Suprapubic skin (tissue), 3 donors: ENCODE data around the gene FBXO8.

Experiments
- CTCF ChIP-seq, 2 donors: fragments of 200-600 bp in 1 of 2; fragments of 450-650 bp in 1 of 2; sonication (generic) in 1 of 2; IDR thresholded peaks; one replicate each; pipeline ENCODE4 v1.5.1; 2016 to 2019; ENCODE audit warnings: antibody characterized with exemption in 2 of 2, mild to moderate bottlenecking in 1 of 2, moderate library complexity in 1 of 2
- EP300 ChIP-seq: sonication (generic); formaldehyde crosslinking; IDR thresholded peaks from one replicate; pipeline ENCODE4 v1.6.1; 2017; ENCODE audit warnings: antibody characterized with exemption
- POLR2A ChIP-seq, 2 donors: fragments of 450-650 bp; IDR thresholded peaks; one replicate each; pipeline ENCODE4 v1.6.1; 2017; ENCODE audit warnings: antibody characterized with exemption in 2 of 2, mild to moderate bottlenecking in 2 of 2, moderate library complexity in 2 of 2

DNA sequence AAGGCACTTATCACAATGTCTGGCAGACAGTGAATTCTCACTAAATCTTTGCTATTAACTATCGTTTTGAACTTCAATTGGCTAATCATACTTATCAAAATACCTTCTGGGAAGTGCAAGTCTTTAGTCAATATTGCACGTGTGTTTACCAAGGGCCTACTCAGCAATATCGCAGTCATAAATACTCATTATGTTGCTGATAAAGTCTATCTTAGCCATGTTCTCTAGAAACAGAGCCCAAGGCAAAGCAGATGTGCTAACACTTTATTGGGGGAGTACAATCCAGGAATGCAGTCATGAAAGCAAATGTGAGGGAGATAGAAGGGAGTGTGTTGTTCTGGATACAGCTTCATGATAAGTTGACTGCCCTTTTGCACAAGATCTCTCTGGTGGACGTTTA lies 90.5 kb downstream of the FBXO8 start:
- TF ChIP-seq EP300 (no peak), CTCF (IDR thresholded peaks at IDR 0.05) (no peak), POLR2A (IDR thresholded peaks at IDR 0.05) (no peak)
